ENCODE measurements around the gene PAQR9. TPM values are rescaled to one million over a fixed set of nuclear protein-coding genes. Genes with fewer than 3 reads are reported as not detected.

PAQR9 gene
- total RNA-seq, 1 donor: 0.09 TPM

DNA sequence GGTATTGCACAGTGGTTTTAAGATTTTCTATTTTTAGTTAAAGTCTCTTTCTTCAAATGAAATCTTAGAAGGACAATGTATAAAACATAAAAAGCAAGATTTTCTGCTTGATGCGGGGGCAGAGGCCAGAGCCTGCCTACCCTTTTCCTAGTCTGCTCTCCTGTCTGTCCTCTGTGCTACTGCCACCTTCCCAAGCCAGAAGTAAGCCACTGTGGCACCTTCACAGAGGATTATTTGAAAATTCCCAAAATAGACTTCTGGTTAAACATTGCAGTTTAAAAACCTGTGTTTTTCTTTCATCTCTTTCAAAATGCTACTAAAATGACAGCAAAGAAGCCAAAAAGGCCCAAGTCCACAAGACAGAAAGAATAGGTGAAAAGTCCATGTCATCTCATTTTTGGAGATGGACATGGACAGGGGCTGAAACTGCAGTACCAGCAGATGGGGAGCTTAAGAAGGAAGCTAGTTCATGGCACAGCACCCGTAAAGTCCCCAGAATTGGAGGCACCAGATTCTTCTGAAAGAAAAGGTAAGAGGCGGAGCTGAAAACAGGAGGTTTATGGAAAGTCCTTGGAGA lies 37.0 kb downstream of the PAQR9 start:
- no peak overlapping the region for H3K4me3 ChIP-seq (ENCODE audit: low read depth, low read length)
- TF ChIP-seq, protein P1, sequence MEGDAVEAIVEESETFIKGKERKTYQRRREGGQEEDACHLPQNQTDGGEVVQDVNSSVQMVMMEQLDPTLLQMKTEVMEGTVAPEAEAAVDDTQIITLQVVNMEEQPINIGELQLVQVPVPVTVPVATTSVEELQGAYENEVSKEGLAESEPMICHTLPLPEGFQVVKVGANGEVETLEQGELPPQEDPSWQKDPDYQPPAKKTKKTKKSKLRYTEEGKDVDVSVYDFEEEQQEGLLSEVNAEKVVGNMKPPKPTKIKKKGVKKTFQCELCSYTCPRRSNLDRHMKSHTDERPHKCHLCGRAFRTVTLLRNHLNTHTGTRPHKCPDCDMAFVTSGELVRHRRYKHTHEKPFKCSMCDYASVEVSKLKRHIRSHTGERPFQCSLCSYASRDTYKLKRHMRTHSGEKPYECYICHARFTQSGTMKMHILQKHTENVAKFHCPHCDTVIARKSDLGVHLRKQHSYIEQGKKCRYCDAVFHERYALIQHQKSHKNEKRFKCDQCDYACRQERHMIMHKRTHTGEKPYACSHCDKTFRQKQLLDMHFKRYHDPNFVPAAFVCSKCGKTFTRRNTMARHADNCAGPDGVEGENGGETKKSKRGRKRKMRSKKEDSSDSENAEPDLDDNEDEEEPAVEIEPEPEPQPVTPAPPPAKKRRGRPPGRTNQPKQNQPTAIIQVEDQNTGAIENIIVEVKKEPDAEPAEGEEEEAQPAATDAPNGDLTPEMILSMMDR (IDR thresholded peaks at IDR 0.05; ENCODE audit: insufficient read depth, low read length): no peak
- no peak for DNase-seq (ENCODE audit: low read depth)

DNA sequence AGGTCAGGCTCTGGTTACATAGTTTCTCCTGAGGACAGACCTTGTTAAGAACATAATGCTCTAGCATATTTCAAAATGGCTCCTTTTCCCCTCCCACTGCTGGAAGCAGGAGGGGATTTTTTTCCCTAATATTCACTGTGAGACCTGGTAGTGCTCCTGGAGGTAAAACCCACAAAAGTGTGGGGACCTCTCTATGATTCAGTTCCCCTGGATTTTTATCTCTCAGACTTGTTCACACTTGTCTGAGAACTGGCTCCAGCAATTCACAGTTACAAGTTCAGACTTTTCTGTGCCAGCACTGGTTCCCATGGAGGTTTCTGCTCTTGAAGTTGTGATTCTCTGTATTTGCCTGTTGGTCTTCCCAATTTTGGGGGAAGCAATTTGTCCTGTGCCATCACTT lies 38.3 kb downstream of the PAQR9 start:
- TF ChIP-seq, protein P1 (IDR thresholded peaks at IDR 0.05; ENCODE audit: insufficient read depth, low read length): no peak
- H3K4me3 ChIP-seq (ENCODE audit: low read depth, low read length): no peak overlapping the region
- DNase-seq (ENCODE audit: low read depth): no peak

DNA sequence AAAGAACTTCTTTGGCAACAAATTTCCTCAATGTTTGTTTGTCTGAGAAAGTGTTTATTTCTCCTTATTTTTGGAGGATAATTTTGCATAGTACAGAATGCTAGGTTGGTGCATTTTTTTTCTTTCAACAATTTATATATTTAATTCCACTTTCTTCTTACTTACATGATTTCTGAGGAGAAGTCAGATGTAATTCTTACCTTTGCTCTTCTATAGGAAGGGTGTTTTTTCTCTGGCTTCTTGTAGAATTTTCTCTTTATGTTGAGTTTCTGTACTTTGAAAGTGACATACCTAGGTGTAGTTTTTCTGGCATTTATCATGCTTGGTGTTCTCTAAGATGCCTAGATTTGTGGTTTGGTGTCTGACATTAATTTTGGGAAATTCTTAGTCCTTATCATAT lies 39.8 kb downstream of the PAQR9 start:
- H3K4me3 ChIP-seq (ENCODE audit: low read depth, low read length): no peak overlapping the region
- TF ChIP-seq, protein P1 (IDR thresholded peaks at IDR 0.05; ENCODE audit: insufficient read depth, low read length): no peak
- no peak for DNase-seq (ENCODE audit: low read depth)

DNA sequence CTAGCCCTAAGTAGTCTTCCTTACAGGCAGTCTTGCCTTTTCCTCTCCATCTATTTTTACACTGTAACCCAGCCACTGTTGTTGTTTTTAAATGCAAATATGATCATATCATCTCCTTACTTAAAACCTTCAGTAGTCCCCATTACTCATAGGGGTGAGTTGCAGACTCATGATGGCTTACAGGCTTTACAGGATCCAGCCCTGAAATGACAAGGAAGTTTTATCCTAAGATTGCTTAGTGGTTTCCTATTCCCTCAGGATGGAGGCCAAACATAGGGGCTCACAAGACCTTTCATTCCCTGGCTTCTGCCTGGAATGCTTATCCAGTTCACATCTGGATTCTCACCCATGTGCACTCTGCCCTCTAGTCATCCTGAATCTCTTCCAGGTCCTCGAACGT lies 46.9 kb downstream of the PAQR9 start:
- TF ChIP-seq, protein P1 (IDR thresholded peaks at IDR 0.05; ENCODE audit: insufficient read depth, low read length): no peak
- peak; percentile 49 for DNase-seq (ENCODE audit: low read depth)
- H3K4me3 ChIP-seq (ENCODE audit: low read depth, low read length): no peak overlapping the region

DNA sequence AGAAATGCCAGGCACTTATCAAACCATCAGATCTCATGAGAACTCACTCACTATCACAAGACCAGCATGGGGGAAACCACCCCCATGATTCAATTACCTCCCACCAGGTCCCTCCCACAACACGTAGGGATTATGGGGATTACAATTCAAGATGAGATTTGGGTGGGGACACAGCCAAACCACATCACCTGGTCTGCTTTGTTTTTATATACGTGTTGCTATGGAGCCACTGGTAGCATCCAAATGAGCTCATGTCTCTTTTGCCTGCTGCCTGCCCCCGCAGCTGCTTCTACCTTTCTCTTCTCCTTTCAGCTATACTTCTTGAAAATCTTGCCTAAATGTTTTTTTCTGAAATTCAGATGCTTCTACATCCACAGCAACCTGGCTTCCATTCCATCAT lies 47.8 kb downstream of the PAQR9 start:
- no peak for DNase-seq (ENCODE audit: low read depth)
- TF ChIP-seq, protein P1 (IDR thresholded peaks at IDR 0.05; ENCODE audit: insufficient read depth, low read length): no peak
- H3K4me3 ChIP-seq (ENCODE audit: low read depth, low read length): no peak overlapping the region

DNA sequence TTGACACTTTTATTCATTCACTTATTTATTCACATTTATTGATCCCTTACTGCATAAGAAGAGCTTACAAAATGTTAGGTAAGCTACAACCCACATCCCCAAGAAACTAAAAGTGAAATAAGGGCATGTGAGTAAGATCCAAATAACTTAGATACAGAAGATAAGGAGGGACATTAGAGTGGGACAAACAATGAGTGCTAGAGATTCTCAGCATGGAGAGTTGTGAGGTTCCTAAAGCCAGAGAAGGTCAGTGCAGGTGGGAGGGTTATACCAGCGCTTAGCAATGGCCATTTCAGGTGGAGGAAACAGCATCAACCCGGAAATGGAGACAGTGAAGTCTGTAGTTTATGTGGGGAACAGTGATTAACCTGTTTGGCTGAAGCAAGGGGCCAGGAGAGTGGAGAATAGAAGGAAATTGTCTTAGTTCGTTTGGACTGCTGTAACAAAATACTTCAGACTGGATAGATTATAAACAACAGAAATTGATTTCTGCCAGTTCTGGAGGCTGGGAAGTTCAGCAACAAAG lies 49.1 kb downstream of the PAQR9 start:
- DNase-seq (ENCODE audit: low read depth): no peak
- TF ChIP-seq, protein P1 (IDR thresholded peaks at IDR 0.05; ENCODE audit: insufficient read depth, low read length): no peak
- no peak overlapping the region for H3K4me3 ChIP-seq (ENCODE audit: low read depth, low read length)

DNA sequence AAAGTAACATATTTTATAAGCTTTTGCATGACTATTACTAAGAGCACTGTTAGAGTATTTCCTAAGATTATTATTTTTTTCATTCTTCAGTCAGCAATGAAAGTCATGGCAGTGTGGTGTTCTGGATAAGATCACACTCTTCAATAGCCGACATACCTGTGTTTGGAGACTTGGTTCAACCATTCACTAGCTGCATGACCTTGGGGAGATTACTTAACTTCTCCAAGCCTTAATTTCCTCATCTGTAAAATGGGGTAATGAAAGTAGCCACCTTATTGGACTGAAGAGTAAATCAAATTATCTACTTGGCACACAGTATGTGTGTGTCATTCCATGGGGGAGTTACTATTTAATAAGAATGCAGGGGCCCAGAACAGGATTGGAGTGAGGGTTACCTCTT lies 50.0 kb downstream of the PAQR9 start:
- TF ChIP-seq, protein P1 (IDR thresholded peaks at IDR 0.05; ENCODE audit: insufficient read depth, low read length): no peak
- peak; percentile 37 for DNase-seq (ENCODE audit: low read depth)
- no peak overlapping the region for H3K4me3 ChIP-seq (ENCODE audit: low read depth, low read length)
